ENCODE data around the gene YBX3.

DNA sequence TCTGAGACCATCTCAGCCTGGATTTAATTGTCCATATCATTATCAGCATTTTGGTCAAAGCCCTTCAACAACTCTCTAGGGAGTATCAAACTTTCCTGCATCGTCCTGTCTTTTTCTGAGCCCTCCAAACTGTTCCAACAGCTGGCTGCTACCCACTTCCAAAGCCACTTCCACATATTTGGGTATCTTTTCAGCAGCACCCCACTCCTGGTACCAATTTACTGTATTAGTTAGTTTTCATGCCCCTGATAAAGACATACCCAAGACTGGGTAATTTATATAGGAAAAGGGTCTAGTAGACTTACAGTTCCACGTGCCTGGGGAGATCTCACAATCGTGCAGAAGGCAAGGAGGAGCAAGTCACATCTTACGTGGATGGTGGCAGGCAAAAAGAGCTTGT lies 33.1 kb upstream of the YBX3 start:
- TF ChIP-seq, protein P1, sequence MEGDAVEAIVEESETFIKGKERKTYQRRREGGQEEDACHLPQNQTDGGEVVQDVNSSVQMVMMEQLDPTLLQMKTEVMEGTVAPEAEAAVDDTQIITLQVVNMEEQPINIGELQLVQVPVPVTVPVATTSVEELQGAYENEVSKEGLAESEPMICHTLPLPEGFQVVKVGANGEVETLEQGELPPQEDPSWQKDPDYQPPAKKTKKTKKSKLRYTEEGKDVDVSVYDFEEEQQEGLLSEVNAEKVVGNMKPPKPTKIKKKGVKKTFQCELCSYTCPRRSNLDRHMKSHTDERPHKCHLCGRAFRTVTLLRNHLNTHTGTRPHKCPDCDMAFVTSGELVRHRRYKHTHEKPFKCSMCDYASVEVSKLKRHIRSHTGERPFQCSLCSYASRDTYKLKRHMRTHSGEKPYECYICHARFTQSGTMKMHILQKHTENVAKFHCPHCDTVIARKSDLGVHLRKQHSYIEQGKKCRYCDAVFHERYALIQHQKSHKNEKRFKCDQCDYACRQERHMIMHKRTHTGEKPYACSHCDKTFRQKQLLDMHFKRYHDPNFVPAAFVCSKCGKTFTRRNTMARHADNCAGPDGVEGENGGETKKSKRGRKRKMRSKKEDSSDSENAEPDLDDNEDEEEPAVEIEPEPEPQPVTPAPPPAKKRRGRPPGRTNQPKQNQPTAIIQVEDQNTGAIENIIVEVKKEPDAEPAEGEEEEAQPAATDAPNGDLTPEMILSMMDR (IDR thresholded peaks at IDR 0.05), result no peak
- no peak for TF ChIP-seq POLR2A (IDR thresholded peaks at IDR 0.05)

Measured in testis (tissue), 2 donors.